HG03060 (cell line): ENCODE measurements around the gene CAMK2G.

Source experiments
- ATAC-seq: cut with Tn5 transposase; IDR thresholded peaks from one replicate; pipeline ENCODE4 v1.9.1; 2021; ENCODE audit warnings: low read depth, moderate number of reproducible peaks; ENCODE audit not compliant: unreplicated experiment

Gene CAMK2G

GRCh38 chr10:73865459-73866442 is 8.6 kb downstream of the CAMK2G start:
- ATAC-seq = no peak

GRCh38 chr10:73865107-73865458 is 9.3 kb downstream of the CAMK2G start:
- ATAC-seq = no peak

- ATAC-seq = no peak
Measured at GRCh38 chr10:73864229-73864628, 10.1 kb downstream of the CAMK2G start.

- no peak for ATAC-seq
Measured at GRCh38 chr10:73863039-73863817, 11.1 kb downstream of the CAMK2G start.

GRCh38 chr10:73862011-73862410 is 12.3 kb downstream of the CAMK2G start:
- no peak for ATAC-seq

GRCh38 chr10:73859784-73860491 is 14.4 kb downstream of the CAMK2G start:
- ATAC-seq = no peak

- ATAC-seq = no peak
Measured at GRCh38 chr10:73859428-73859783, 14.9 kb downstream of the CAMK2G start.

- no peak for ATAC-seq
Measured at GRCh38 chr10:73858750-73859427, 15.5 kb downstream of the CAMK2G start.

GRCh38 chr10:73858013-73858708 is 16.2 kb downstream of the CAMK2G start:
- no peak for ATAC-seq

- no peak for ATAC-seq
Measured at GRCh38 chr10:73857446-73857845, 16.9 kb downstream of the CAMK2G start.

- no peak for ATAC-seq
Measured at GRCh38 chr10:73856261-73856660, 18.1 kb downstream of the CAMK2G start.

- no peak for ATAC-seq
Measured at GRCh38 chr10:73855413-73855812, 18.9 kb downstream of the CAMK2G start.

- no peak for ATAC-seq
Measured at GRCh38 chr10:73854310-73854709, 20.0 kb downstream of the CAMK2G start.

GRCh38 chr10:73853196-73853595 is 21.2 kb downstream of the CAMK2G start:
- ATAC-seq = no peak

GRCh38 chr10:73850863-73851461 is 23.4 kb downstream of the CAMK2G start:
- ATAC-seq = no peak

- no peak for ATAC-seq
Measured at GRCh38 chr10:73850211-73850610, 24.1 kb downstream of the CAMK2G start.

GRCh38 chr10:73848821-73849489 is 25.4 kb downstream of the CAMK2G start:
- ATAC-seq = peak; percentile 89

- ATAC-seq = no peak
Measured at GRCh38 chr10:73847031-73847430, 27.3 kb downstream of the CAMK2G start.

GRCh38 chr10:73843261-73843660 is 31.1 kb downstream of the CAMK2G start:
- no peak for ATAC-seq
